Mesenchymal stem cell (in vitro differentiated cells and primary cell): Measurements from ENCODE around the gene URM1.
"Not testable (repeated sequence)": the region's sequence is repeated elsewhere in the genome, so short reads cannot be mapped to it uniquely, and the experiment has no call there.

ENCODE experiments used
- DNase-seq: peaks from one replicate; pipeline ENCODE4 v3.0.0-alpha.2; 2013
- H2AFZ ChIP-seq: one replicate; pipeline ENCODE4 v1.6.1; 2013; ENCODE audit warnings: low read depth, mild to moderate bottlenecking, control low read depth, inconsistent platforms, low read length, moderate library complexity
- H2AK5ac ChIP-seq: 2 replicates; pipeline ENCODE4 v1.6.1; 2013; ENCODE audit warnings: low read length, moderate library complexity, mild to moderate bottlenecking, inconsistent platforms; ENCODE audit not compliant: severe bottlenecking
- H2BK120ac ChIP-seq: one replicate; pipeline ENCODE4 v1.6.1; 2013; ENCODE audit warnings: low read depth, mild to moderate bottlenecking, inconsistent platforms, low read length, moderate library complexity
- H2BK12ac ChIP-seq, 2 experiments: one replicate each; pipeline ENCODE4 v1.6.1; 2013; ENCODE audit warnings: inconsistent platforms in 2 of 2, low read length in 2 of 2, mild to moderate bottlenecking in 2 of 2, moderate library complexity in 2 of 2, control low read depth in 1 of 2
- H2BK15ac ChIP-seq: one replicate; pipeline ENCODE4 v1.6.1; 2013; ENCODE audit warnings: mild to moderate bottlenecking, low read depth, inconsistent platforms; ENCODE audit not compliant: poor library complexity, severe bottlenecking
- H2BK5ac ChIP-seq: 2 replicates; pipeline ENCODE4 v1.6.1; 2013; ENCODE audit warnings: low read depth, mild to moderate bottlenecking, low read length, control low read depth, inconsistent platforms; ENCODE audit not compliant: poor library complexity, severe bottlenecking
- H3K14ac ChIP-seq, 2 experiments: one replicate each; pipeline ENCODE4 v1.6.1; 2013; ENCODE audit warnings: inconsistent platforms in 2 of 2, low read length in 2 of 2, control low read depth in 1 of 2, mild to moderate bottlenecking in 1 of 2, moderate library complexity in 1 of 2
- H3K18ac ChIP-seq, 2 experiments: one replicate each; pipeline ENCODE4 v1.6.1; 2013; ENCODE audit warnings: inconsistent platforms in 2 of 2, low read length in 2 of 2, control low read depth in 1 of 2, low read depth in 1 of 2, mild to moderate bottlenecking in 1 of 2
- H3K23ac ChIP-seq, 2 experiments: one replicate each; pipeline ENCODE4 v1.6.1; 2013; ENCODE audit warnings: inconsistent platforms in 2 of 2, low read length in 2 of 2, mild to moderate bottlenecking in 2 of 2, moderate library complexity in 2 of 2, control low read depth in 1 of 2
- H3K27ac ChIP-seq: 2 replicates; pipeline ENCODE4 v1.5.1; 2013; ENCODE audit warnings: mild to moderate bottlenecking, moderate library complexity, low read length, control low read depth, inconsistent platforms; ENCODE audit not compliant: poor library complexity, severe bottlenecking
- H3K27me3 ChIP-seq, 2 experiments: 2 replicates each; pipeline versions ENCODE4 v1.6.1 to v1.7.0; 2013; ENCODE audit warnings: low read length in 2 of 2, mild to moderate bottlenecking in 2 of 2, moderate library complexity in 2 of 2, control low read depth in 1 of 2, inconsistent platforms in 1 of 2; ENCODE audit not compliant: control insufficient read depth in 1 of 2, insufficient read depth in 1 of 2
- H3K36me3 ChIP-seq, 2 experiments: 2 replicates each; pipeline versions ENCODE4 v1.6.1 to v1.7.0; 2013; ENCODE audit warnings: low read length in 2 of 2, control low read depth in 1 of 2, inconsistent platforms in 1 of 2, low read depth in 1 of 2, mild to moderate bottlenecking in 1 of 2; ENCODE audit not compliant: insufficient read depth in 2 of 2, control insufficient read depth in 1 of 2
- H3K4ac ChIP-seq, 2 experiments: one replicate each; pipeline ENCODE4 v1.6.1; 2013; ENCODE audit warnings: inconsistent platforms in 2 of 2, low read length in 2 of 2, mild to moderate bottlenecking in 2 of 2, moderate library complexity in 2 of 2, control low read depth in 1 of 2, low read depth in 1 of 2
- H3K4me1 ChIP-seq: 2 replicates; pipeline ENCODE4 v1.6.1; 2013; ENCODE audit warnings: low read depth, low read length, control low read depth; ENCODE audit not compliant: control insufficient read depth, insufficient read depth
- H3K4me2 ChIP-seq: 2 replicates; pipeline ENCODE4 v1.6.1; 2013; ENCODE audit warnings: low read length, mild to moderate bottlenecking, inconsistent platforms; ENCODE audit not compliant: poor library complexity, severe bottlenecking
- H3K4me3 ChIP-seq, 2 experiments: 2 replicates each; pipeline versions ENCODE4 v1.5.1 to v1.7.0; 2013; ENCODE audit warnings: low read length in 2 of 2, mild to moderate bottlenecking in 2 of 2, control low read depth in 1 of 2, low read depth in 1 of 2; ENCODE audit not compliant: insufficient read depth in 1 of 2
- H3K79me1 ChIP-seq: replicated peaks from 2 replicates; pipeline ENCODE4 v1.6.1; 2013; ENCODE audit warnings: mild to moderate bottlenecking, control low read depth, low read length, inconsistent platforms; ENCODE audit not compliant: poor library complexity, severe bottlenecking
- H3K9ac ChIP-seq: 2 replicates; pipeline ENCODE4 v1.7.0; 2013; ENCODE audit warnings: mild to moderate bottlenecking, low read length, moderate library complexity
- H3K9me3 ChIP-seq: 2 replicates; pipeline ENCODE4 v1.7.0; 2013; ENCODE audit warnings: mild to moderate bottlenecking, low read length; ENCODE audit not compliant: control insufficient read depth
- H4K8ac ChIP-seq: one replicate; pipeline ENCODE4 v1.6.1; 2013; ENCODE audit warnings: inconsistent platforms, mild to moderate bottlenecking, low read length, moderate library complexity
- H4K91ac ChIP-seq: one replicate; pipeline ENCODE4 v1.6.1; 2013; ENCODE audit warnings: mild to moderate bottlenecking, low read length, inconsistent platforms
- WGBS: methylation state at CpG from one replicate; pipeline ENCODE4 v1.1.7; 2013; ENCODE audit warnings: mixed read lengths; 5-methylcytosine and 5-hydroxymethylcytosine counted together

URM1 gene

GRCh38 chr9:128420651-128421481, 49.7 kb downstream of the URM1 start, which contains the start of gene CERCAM:
Gene CERCAM, plus strand, starts transcription at chr9:128420857. Its CDS starts 21 bp downstream, at chr9:128420878.
- H3K23ac ChIP-seq, result peak within 1 kb of the TSS in 1 of 2 experiments; percentile 28
- peak; percentile 62 for DNase-seq
- peak within 1 kb of the TSS; percentile 64 for H2BK120ac ChIP-seq
- peak within 1 kb of the TSS; percentile 35 for H2AK5ac ChIP-seq
- WGBS, result under 1% methylated on average over 55 of the region's 59 CpGs
- peaks cover 9 to 29% of the 10 kb centered on the region in 2 experiments for H3K27me3 ChIP-seq
- H3K9ac ChIP-seq, result peak within 1 kb of the TSS; percentile 93
- H2AFZ ChIP-seq, result peak within 1 kb of the TSS; percentile 90
- no peak within 1 kb of the TSS for H2BK5ac ChIP-seq
- H4K91ac ChIP-seq, result peak within 1 kb of the TSS; percentile 91
- H3K14ac ChIP-seq, result peak within 1 kb of the TSS; percentile 41 to 76
- peak within 1 kb of the TSS; percentile 71 to 95 for H3K4me3 ChIP-seq
- H4K8ac ChIP-seq, result peak within 1 kb of the TSS; percentile 91
- H3K79me1 ChIP-seq, result peaks cover 14% of the 10 kb centered on the region
- H2BK15ac ChIP-seq, result peak within 1 kb of the TSS; percentile 97
- peaks cover 21 to 22% of the 10 kb centered on the region in 2 experiments for H3K36me3 ChIP-seq
- H2BK12ac ChIP-seq, result peak within 1 kb of the TSS in 1 of 2 experiments; percentile 55
- peak within 1 kb of the TSS; percentile 77 to 88 for H3K4ac ChIP-seq
- peak within 1 kb of the TSS; percentile 97 for H3K4me2 ChIP-seq
- H3K18ac ChIP-seq, result peak within 1 kb of the TSS; percentile 85 to 89
- no peaks in the 10 kb centered on the region for H3K9me3 ChIP-seq
- peaks cover 23% of the 10 kb centered on the region for H3K4me1 ChIP-seq
- no peak within 1 kb of the TSS for H3K27ac ChIP-seq

GRCh38 chr9:128421482-128421996, 50.4 kb downstream of the URM1 start:
- 43% methylated on average over 6 of the region's 11 CpGs for WGBS

GRCh38 chr9:128422022-128422782, 51.0 kb downstream of the URM1 start:
- DNase-seq, H3K4me2 ChIP-seq, H4K8ac ChIP-seq, H2AFZ ChIP-seq, H2AK5ac ChIP-seq, H3K14ac ChIP-seq, H3K18ac ChIP-seq, H3K23ac ChIP-seq, H3K9me3 ChIP-seq, H3K27ac ChIP-seq, H2BK15ac ChIP-seq, H2BK12ac ChIP-seq, H2BK5ac ChIP-seq: not testable (repeated sequence)
- Histone ChIP-seq H3K27me3 (peaks cover 0 to 16% of the 10 kb centered on the region in 2 experiments), H3K4ac (peak overlapping the region; percentile 13 to 19), H3K4me3 (peak overlapping the region in 1 of 2 experiments; percentile 95), H3K9ac (peak overlapping the region; percentile 93), H3K36me3 (peaks cover 25 to 26% of the 10 kb centered on the region in 2 experiments), H3K79me1 (peaks cover 14% of the 10 kb centered on the region), H2BK120ac (peak overlapping the region; percentile 71), H3K4me1 (peaks cover 23% of the 10 kb centered on the region), H4K91ac (peak overlapping the region; percentile 46)
- 94% methylated on average over 12 of the region's 13 CpGs for whole genome bisulfite sequencing

More at GRCh38 chr9:128421482-128421996, 50.4 kb downstream of the URM1 start:
- Histone ChIP-seq H3K23ac (no peak overlapping the region), H3K36me3 (peaks cover 22 to 25% of the 10 kb centered on the region in 2 experiments), H3K9me3 (no peaks in the 10 kb centered on the region), H2AFZ (peak overlapping the region; percentile 46), H3K27me3 (peaks cover 2 to 22% of the 10 kb centered on the region in 2 experiments), H2AK5ac (peak overlapping the region; percentile 35), H3K18ac (peak overlapping the region; percentile 81 to 82), H2BK120ac (peak overlapping the region; percentile 71), H3K79me1 (peaks cover 14% of the 10 kb centered on the region), H3K27ac (no peak overlapping the region), H2BK5ac (no peak overlapping the region), H3K4me2 (peak overlapping the region; percentile 96), H3K4me1 (peaks cover 23% of the 10 kb centered on the region), H2BK12ac (peak overlapping the region in 1 of 2 experiments; percentile 21), H3K14ac (peak overlapping the region; percentile 6 to 41), H3K9ac (peak overlapping the region; percentile 93), H4K91ac (peak overlapping the region; percentile 91), H3K4ac (peak overlapping the region; percentile 19 to 54), H3K4me3 (peak overlapping the region; percentile 71 to 95), H4K8ac (peak overlapping the region; percentile 87), H2BK15ac (no peak overlapping the region)
- no peak for DNase-seq
